HepG2 (cell line): ENCODE data around the gene TLCD1. TPM values are rescaled to one million over a fixed set of nuclear protein-coding genes. Genes with fewer than 3 reads are reported as not detected.

Experiments used
- AKAP8 ChIP-seq: sonication (generic); formaldehyde crosslinking; IDR thresholded peaks from 2 replicates; pipeline ENCODE4 v1.5.1; 2020; ENCODE audit warnings: mild to moderate bottlenecking, missing genetic modification reagents
- ARID5B ChIP-seq: IDR thresholded peaks from 2 replicates; pipeline ENCODE4 v1.4.0; 2020; ENCODE audit warnings: mild to moderate bottlenecking, missing genetic modification reagents
- CREB3 ChIP-seq: sonication (generic); formaldehyde crosslinking; IDR thresholded peaks from 2 replicates; pipeline ENCODE4 v1.5.0; 2020; ENCODE audit warnings: missing genetic modification reagents
- FOSL2 ChIP-seq: sonication (generic); formaldehyde crosslinking; IDR thresholded peaks from 2 replicates; pipeline ENCODE4 v1.4.0; 2020; ENCODE audit warnings: missing genetic modification reagents
- HOXA3 ChIP-seq: sonication (generic); formaldehyde crosslinking; IDR thresholded peaks from 2 replicates; pipeline ENCODE4 v1.5.0; 2020; ENCODE audit warnings: missing genetic modification reagents
- HOXA7 ChIP-seq: sonication (generic); formaldehyde crosslinking; IDR thresholded peaks from 2 replicates; pipeline ENCODE4 v1.8.1; 2022; ENCODE audit warnings: mild to moderate bottlenecking, missing genetic modification reagents, moderate library complexity
- MED1 ChIP-seq: sonication (generic); formaldehyde crosslinking; IDR thresholded peaks from 2 replicates; pipeline ENCODE4 v1.4.0; 2020; ENCODE audit warnings: missing genetic modification reagents
- POLR2G ChIP-seq: fragments of 200-400 bp; formaldehyde crosslinking; IDR thresholded peaks from 2 replicates; pipeline ENCODE4 v1.6.1; 2018; ENCODE audit warnings: mild to moderate bottlenecking, low read depth, low read length, moderate library complexity
- TRIM22 ChIP-seq: fragments of 450-650 bp; IDR thresholded peaks from 2 replicates; pipeline ENCODE4 v1.6.1; 2017
- ZNF746 ChIP-seq: sonication (generic); formaldehyde crosslinking; IDR thresholded peaks from 2 replicates; pipeline ENCODE4 v1.8.0; 2022; ENCODE audit warnings: mild to moderate bottlenecking, missing genetic modification reagents
- polyA plus RNA-seq, 8 experiments: library from polyadenylated mRNA; depleted of rRNA in 3 of 8; stranded (reverse) in 7 of 8; unstranded in 1 of 8; fragments of >200 nt; fragmentation: Illumina TruSeq in 4 of 8; extraction: Trizol in 4 of 8; gene quantifications; 2 replicates each; pipeline versions ENCODE4 v1.2.1 to v1.2.3, GENCODE V29; 2011 to 2016; ENCODE audit warnings: low read depth in 4 of 8, missing spikeins in 1 of 8, mixed read lengths in 1 of 8; ENCODE audit not compliant: insufficient read depth in 1 of 8
- total RNA-seq, 5 experiments: library from RNA; depleted of rRNA; stranded (reverse); fragments of >200 nt; fragmentation: Illumina TruSeq; extraction: Trizol; gene quantifications; 2 replicates each; pipeline ENCODE4 v1.2.3, GENCODE V29; 2016; ENCODE audit warnings: low read depth in 1 of 5

Gene TLCD1
- total and polyA plus RNA-seq, 2 of the 13 experiments (the other 11 are each of a cell fraction or from before 2014, with no cell fraction given): 14.9 to 19.6 TPM

GRCh38 chr17:28718333-28719020 lies 7.6 kb downstream of the TLCD1 start (continued):
- TF ChIP-seq TRIM22: no peak
- no peak for TF ChIP-seq HOXA3 (CRISPR knock-in tag)
- no peak for TF ChIP-seq MED1 (CRISPR knock-in tag)
- TF ChIP-seq FOSL2 (CRISPR knock-in tag): no peak
- TF ChIP-seq AKAP8 (CRISPR knock-in tag): no peak
- no peak for TF ChIP-seq HOXA7
- no peak for TF ChIP-seq POLR2G
- TF ChIP-seq ARID5B (CRISPR knock-in tag): no peak
- TF ChIP-seq ZNF746 (CRISPR knock-in tag): no peak
- TF ChIP-seq CREB3 (CRISPR knock-in tag): no peak
- TF ChIP-seq, all 625 proteins: peak for 0
